Measurements from ENCODE around the gene PNCK. TPM values are rescaled to one million over a fixed set of nuclear protein-coding genes. Genes with fewer than 3 reads are reported as not detected.

PNCK gene
- total and polyA plus RNA-seq, 2 of the 13 experiments (the other 11 are each of a cell fraction or from before 2014, with no cell fraction given) = 33.1 TPM; not detected in 1

DNA sequence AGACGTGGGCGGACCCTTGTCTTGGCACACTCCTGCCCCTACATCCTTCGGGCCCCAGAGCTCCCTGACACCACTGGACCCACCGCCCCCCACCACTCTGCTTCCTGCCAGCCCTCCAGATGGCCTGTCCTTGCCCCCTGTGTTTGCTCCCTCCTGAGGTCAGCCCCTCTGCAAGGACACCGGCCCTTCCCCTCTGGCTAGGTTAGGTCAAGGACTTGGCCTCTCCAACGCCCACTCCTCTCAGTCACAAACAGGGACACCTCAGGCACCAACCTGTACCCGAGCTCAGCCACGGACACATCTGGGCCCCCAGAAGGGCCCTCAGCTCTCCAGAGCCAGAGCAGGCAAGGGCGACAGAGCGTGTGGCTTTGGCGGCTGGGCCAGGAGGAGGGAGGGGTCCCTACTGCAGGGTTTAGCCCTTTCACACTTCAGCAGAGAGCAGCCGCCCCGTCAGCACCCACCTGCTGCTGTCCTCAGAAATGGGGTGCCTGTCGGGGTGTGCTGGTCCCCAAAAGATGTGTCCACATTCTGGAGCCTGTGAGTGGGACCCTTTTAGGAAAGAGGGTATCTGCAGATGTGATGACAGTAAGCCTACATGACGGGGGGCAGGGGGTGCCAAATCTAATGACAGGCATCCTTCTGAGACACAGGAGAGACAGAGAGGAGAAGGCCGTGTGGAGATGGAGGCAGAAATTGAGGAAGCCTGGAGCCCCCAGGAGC is 50.1 kb downstream of the PNCK start (continued):
- TF ChIP-seq, protein P1, sequence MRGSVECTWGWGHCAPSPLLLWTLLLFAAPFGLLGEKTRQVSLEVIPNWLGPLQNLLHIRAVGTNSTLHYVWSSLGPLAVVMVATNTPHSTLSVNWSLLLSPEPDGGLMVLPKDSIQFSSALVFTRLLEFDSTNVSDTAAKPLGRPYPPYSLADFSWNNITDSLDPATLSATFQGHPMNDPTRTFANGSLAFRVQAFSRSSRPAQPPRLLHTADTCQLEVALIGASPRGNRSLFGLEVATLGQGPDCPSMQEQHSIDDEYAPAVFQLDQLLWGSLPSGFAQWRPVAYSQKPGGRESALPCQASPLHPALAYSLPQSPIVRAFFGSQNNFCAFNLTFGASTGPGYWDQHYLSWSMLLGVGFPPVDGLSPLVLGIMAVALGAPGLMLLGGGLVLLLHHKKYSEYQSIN (CRISPR knock-in tag; IDR thresholded peaks at IDR 0.05; ENCODE audit: borderline replicate concordance) = no peak
- peak; percentile 93 for TF ChIP-seq RXRB (CRISPR knock-in tag; IDR thresholded peaks at IDR 0.05; ENCODE audit: borderline replicate concordance)
- TF ChIP-seq, protein P2, sequence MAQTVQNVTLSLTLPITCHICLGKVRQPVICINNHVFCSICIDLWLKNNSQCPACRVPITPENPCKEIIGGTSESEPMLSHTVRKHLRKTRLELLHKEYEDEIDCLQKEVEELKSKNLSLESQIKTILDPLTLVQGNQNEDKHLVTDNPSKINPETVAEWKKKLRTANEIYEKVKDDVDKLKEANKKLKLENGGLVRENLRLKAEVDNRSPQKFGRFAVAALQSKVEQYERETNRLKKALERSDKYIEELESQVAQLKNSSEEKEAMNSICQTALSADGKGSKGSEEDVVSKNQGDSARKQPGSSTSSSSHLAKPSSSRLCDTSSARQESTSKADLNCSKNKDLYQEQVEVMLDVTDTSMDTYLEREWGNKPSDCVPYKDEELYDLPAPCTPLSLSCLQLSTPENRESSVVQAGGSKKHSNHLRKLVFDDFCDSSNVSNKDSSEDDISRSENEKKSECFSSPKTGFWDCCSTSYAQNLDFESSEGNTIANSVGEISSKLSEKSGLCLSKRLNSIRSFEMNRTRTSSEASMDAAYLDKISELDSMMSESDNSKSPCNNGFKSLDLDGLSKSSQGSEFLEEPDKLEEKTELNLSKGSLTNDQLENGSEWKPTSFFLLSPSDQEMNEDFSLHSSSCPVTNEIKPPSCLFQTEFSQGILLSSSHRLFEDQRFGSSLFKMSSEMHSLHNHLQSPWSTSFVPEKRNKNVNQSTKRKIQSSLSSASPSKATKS (CRISPR knock-in tag; IDR thresholded peaks at IDR 0.05) = no peak
- TF ChIP-seq, protein P3, sequence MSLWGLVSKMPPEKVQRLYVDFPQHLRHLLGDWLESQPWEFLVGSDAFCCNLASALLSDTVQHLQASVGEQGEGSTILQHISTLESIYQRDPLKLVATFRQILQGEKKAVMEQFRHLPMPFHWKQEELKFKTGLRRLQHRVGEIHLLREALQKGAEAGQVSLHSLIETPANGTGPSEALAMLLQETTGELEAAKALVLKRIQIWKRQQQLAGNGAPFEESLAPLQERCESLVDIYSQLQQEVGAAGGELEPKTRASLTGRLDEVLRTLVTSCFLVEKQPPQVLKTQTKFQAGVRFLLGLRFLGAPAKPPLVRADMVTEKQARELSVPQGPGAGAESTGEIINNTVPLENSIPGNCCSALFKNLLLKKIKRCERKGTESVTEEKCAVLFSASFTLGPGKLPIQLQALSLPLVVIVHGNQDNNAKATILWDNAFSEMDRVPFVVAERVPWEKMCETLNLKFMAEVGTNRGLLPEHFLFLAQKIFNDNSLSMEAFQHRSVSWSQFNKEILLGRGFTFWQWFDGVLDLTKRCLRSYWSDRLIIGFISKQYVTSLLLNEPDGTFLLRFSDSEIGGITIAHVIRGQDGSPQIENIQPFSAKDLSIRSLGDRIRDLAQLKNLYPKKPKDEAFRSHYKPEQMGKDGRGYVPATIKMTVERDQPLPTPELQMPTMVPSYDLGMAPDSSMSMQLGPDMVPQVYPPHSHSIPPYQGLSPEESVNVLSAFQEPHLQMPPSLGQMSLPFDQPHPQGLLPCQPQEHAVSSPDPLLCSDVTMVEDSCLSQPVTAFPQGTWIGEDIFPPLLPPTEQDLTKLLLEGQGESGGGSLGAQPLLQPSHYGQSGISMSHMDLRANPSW (CRISPR knock-in tag; IDR thresholded peaks at IDR 0.05; ENCODE audit: borderline replicate concordance) = no peak
- TF ChIP-seq NFE2L2 (IDR thresholded peaks at IDR 0.05; ENCODE audit: low read length) = no peak
- TF ChIP-seq ZFP37 (CRISPR knock-in tag; IDR thresholded peaks at IDR 0.05; ENCODE audit: borderline replicate concordance) = no peak
- TF ChIP-seq CBX5 (CRISPR knock-in tag; IDR thresholded peaks at IDR 0.05; ENCODE audit: borderline replicate concordance) = no peak
- 0 out of 2 replicates have a peak, but pooled peaks have one; percentile 62 for TF ChIP-seq KLF6 (CRISPR knock-in tag; IDR thresholded peaks at IDR 0.05)
- no peak for TF ChIP-seq NFYC (CRISPR knock-in tag; IDR thresholded peaks at IDR 0.05)
- TF ChIP-seq ZNF839 (CRISPR knock-in tag; IDR thresholded peaks at IDR 0.05; ENCODE audit: borderline replicate concordance) = no peak
- no peak for TF ChIP-seq ZNF382 (CRISPR knock-in tag; IDR thresholded peaks at IDR 0.05; ENCODE audit: borderline replicate concordance)
- TF ChIP-seq ZNF557 (CRISPR knock-in tag; IDR thresholded peaks at IDR 0.05) = no peak
- no peak; the same call in 1 of the 2 replicates for TF ChIP-seq GATAD1 (CRISPR knock-in tag; IDR thresholded peaks at IDR 0.05)
- no peak for TF ChIP-seq ZBTB43 (CRISPR knock-in tag; conservative IDR thresholded peaks at IDR 0.05)
- no peak for TF ChIP-seq ZNF260 (CRISPR knock-in tag; IDR thresholded peaks at IDR 0.05; ENCODE audit: borderline replicate concordance, low read depth)
- TF ChIP-seq ZNF337 (CRISPR knock-in tag; IDR thresholded peaks at IDR 0.05; ENCODE audit: borderline replicate concordance, low read depth) = no peak
- TF ChIP-seq POGZ (CRISPR knock-in tag; IDR thresholded peaks at IDR 0.05) = peak; percentile 22; the same call in 1 of the 2 replicates
- peak; percentile 14; the same call in 1 of the 2 replicates for TF ChIP-seq PHF21A (CRISPR knock-in tag; IDR thresholded peaks at IDR 0.05)
- no peak for TF ChIP-seq KDM3A (CRISPR knock-in tag; IDR thresholded peaks at IDR 0.05; ENCODE audit: low read depth)
- no peak; the same call in 1 of the 2 replicates for TF ChIP-seq ZNF891 (CRISPR knock-in tag; IDR thresholded peaks at IDR 0.05)
- no peak for TF ChIP-seq SYNCRIP (IDR thresholded peaks at IDR 0.05; ENCODE audit: insufficient read depth, low read depth, low read length)
- TF ChIP-seq ZNF296 (CRISPR knock-in tag; conservative IDR thresholded peaks at IDR 0.05) = no peak
- no peak for TF ChIP-seq HMGA1 (CRISPR knock-in tag; conservative IDR thresholded peaks at IDR 0.05)
- TF ChIP-seq STAT5B (CRISPR knock-in tag; IDR thresholded peaks at IDR 0.05) = no peak

Measured in HepG2 (cell line).